Caco-2 (cell line): ENCODE measurements around the gene SSTR5. TPM values are rescaled to one million over a fixed set of nuclear protein-coding genes. Genes with fewer than 3 reads are reported as not detected.

ENCODE experiments used
- BruUV-seq: library from RNA; stranded (reverse); fragments of 400-500 nt; replicated peaks from 2 replicates; lab custom pipeline; 2021; lab: Mats Ljungman, UMichigan
- CTCF ChIA-PET: fragments of 300-600 bp; sonication (Branson Sonifier 250); formaldehyde crosslinking; loops from one replicate; lab custom pipeline; 2022; ENCODE audit warnings: antibody characterized with exemption; lab: Charles Lee
- POLR2A ChIA-PET: fragments of 300-600 bp; sonication (Branson Sonifier 250); formaldehyde crosslinking; loops from one replicate; lab custom pipeline; 2022; ENCODE audit warnings: antibody characterized with exemption; lab: Charles Lee
- DNase-seq, 2 experiments: peaks; one replicate each; pipeline versions ENCODE4 v3.0.0 to v3.0.0-alpha.2; 2020 to 2022
- H3K27me3 ChIP-seq: replicated peaks from 2 replicates; pipeline ENCODE4 v1.6.0; 2011; ENCODE audit warnings: low read length; ENCODE audit not compliant: control insufficient read depth, insufficient read depth
- H3K36me3 ChIP-seq: 2 replicates; pipeline ENCODE4 v1.5.1; 2011; ENCODE audit warnings: low read length; ENCODE audit not compliant: control insufficient read depth, insufficient read depth
- H3K4me1 ChIP-seq: fragments of 250-450 bp; sonication (Bioruptor Pico); 2 replicates; pipeline ENCODE4 v1.5.1; 2020; ENCODE audit warnings: mild to moderate bottlenecking
- H3K4me3 ChIP-seq: 2 replicates; pipeline ENCODE4 v1.5.1; 2011; ENCODE audit warnings: low read depth, mild to moderate bottlenecking, control low read depth, low read length
- H3K9me3 ChIP-seq: fragments of 250-450 bp; sonication (Bioruptor Pico); 2 replicates; pipeline ENCODE4 v1.5.1; 2020; ENCODE audit warnings: mild to moderate bottlenecking, moderate library complexity
- H3K27ac Mint-ChIP-seq: one replicate; pipeline ENCODE4 v1.8.0; 2022; ENCODE audit warnings: mixed read lengths; ENCODE audit not compliant: unreplicated experiment
- H3K27me3 Mint-ChIP-seq: one replicate; pipeline ENCODE4 v1.8.0; 2022; ENCODE audit warnings: mixed read lengths; ENCODE audit not compliant: insufficient read depth, unreplicated experiment
- H3K36me3 Mint-ChIP-seq: one replicate; pipeline ENCODE4 v1.8.0; 2022; ENCODE audit warnings: mild to moderate bottlenecking, mixed read lengths; ENCODE audit not compliant: insufficient read depth, unreplicated experiment
- H3K4me1 Mint-ChIP-seq: one replicate; pipeline ENCODE4 v1.8.0; 2022; ENCODE audit warnings: low read depth, mixed read lengths; ENCODE audit not compliant: unreplicated experiment
- H3K4me3 Mint-ChIP-seq: one replicate; pipeline ENCODE4 v1.8.0; 2022; ENCODE audit warnings: mild to moderate bottlenecking, moderate library complexity, mixed read lengths; ENCODE audit not compliant: unreplicated experiment
- H3K9me3 Mint-ChIP-seq: one replicate; pipeline ENCODE4 v1.8.0; 2022; ENCODE audit warnings: mixed read lengths; ENCODE audit not compliant: unreplicated experiment
- CTCF ChIP-seq, 2 experiments: fragments of 200-600 bp in 1 of 2; IDR thresholded peaks; 1 replicate in 1 of 2; 2 replicates in 1 of 2; pipeline versions ENCODE4 v1.5.1 to v1.8.0; 2011 to 2022; ENCODE audit warnings: antibody characterized with exemption in 1 of 2, control low read depth in 1 of 2, inconsistent platforms in 1 of 2, low read depth in 1 of 2, low read length in 1 of 2, mild to moderate bottlenecking in 1 of 2, moderate library complexity in 1 of 2; ENCODE audit not compliant: insufficient read depth in 1 of 2, severe bottlenecking in 1 of 2, unreplicated experiment in 1 of 2
- intact Hi-C: fragments of 100-400 bp; cut with micrococcal nuclease; formaldehyde crosslinking; loops from one replicate; pipeline ENCODE4 v1.10.0; 2022; ENCODE audit not compliant: unreplicated experiment
- total RNA-seq: library from RNA; stranded (reverse); gene quantifications from 2 replicates; pipeline ENCODE4 v1.2.3, GENCODE V29; 2022

The SSTR5 gene
- total RNA-seq, 1 experiment from 2014 or later: 0.23 TPM

GRCh38 chr16:1047123-1047522 lies 25.4 kb upstream of the SSTR5 start:
- H3K27me3 ChIP-seq: no peaks in the 10 kb centered on the region
- CTCF ChIA-PET: interaction anchor here (0.7 kb wide), 1 partner anchor 162 kb away, joined by 3 read pairs; no protein-coding TSS in a partner anchor

GRCh38 chr16:1047801-1048200 lies 24.7 kb upstream of the SSTR5 start:
- H3K9me3 ChIP-seq: no peaks in the 10 kb centered on the region
- ChIA-PET POLR2A (no interaction called here), CTCF (interaction anchor here (1.0 kb wide), 1 partner anchor 9 kb away, joined by 3 read pairs; no protein-coding TSS in a partner anchor)
- Mint-ChIP-seq H3K9me3 (no peaks in the 10 kb centered on the region), H3K4me3 (no peak overlapping the region), H3K27me3 (no peaks in the 10 kb centered on the region), H3K36me3 (no peaks in the 10 kb centered on the region), H3K27ac (no peak overlapping the region), H3K4me1 (no peaks in the 10 kb centered on the region)
- no peaks in the 10 kb centered on the region for H3K27me3 ChIP-seq
- TF ChIP-seq CTCF (IDR thresholded peaks at IDR 0.05; ENCODE audit: insufficient read depth in 1 of 2, low read depth in 1 of 2, low read length in 1 of 2, severe bottlenecking in 1 of 2, unreplicated experiment in 1 of 2): no peak
- no peak overlapping the region for H3K4me3 ChIP-seq
- BruUV-seq: no TSS peak
- DNase-seq: no peak
- no peaks in the 10 kb centered on the region for H3K36me3 ChIP-seq
- peaks cover 5% of the 10 kb centered on the region; the same call in 1 of the 2 replicates for H3K4me1 ChIP-seq
- intact Hi-C loops: no loop called here

More at GRCh38 chr16:1047123-1047522, 25.4 kb upstream of the SSTR5 start:
- Histone ChIP-seq H3K36me3 (no peaks in the 10 kb centered on the region), H3K4me3 (no peak overlapping the region), H3K9me3 (no peaks in the 10 kb centered on the region), H3K4me1 (peaks cover 5% of the 10 kb centered on the region; the same call in 1 of the 2 replicates)
- H3K9me3 Mint-ChIP-seq: no peaks in the 10 kb centered on the region
- BruUV-seq: no TSS peak
- H3K4me1 Mint-ChIP-seq: no peaks in the 10 kb centered on the region
- no peak overlapping the region for H3K4me3 Mint-ChIP-seq
- POLR2A ChIA-PET: no interaction called here
- H3K27ac Mint-ChIP-seq: no peak overlapping the region
- no peak for TF ChIP-seq CTCF (IDR thresholded peaks at IDR 0.05; ENCODE audit: insufficient read depth in 1 of 2, low read depth in 1 of 2, low read length in 1 of 2, severe bottlenecking in 1 of 2, unreplicated experiment in 1 of 2)
- intact Hi-C loops: no loop called here
- no peak for DNase-seq
- H3K36me3 Mint-ChIP-seq: no peaks in the 10 kb centered on the region
- no peaks in the 10 kb centered on the region for H3K27me3 Mint-ChIP-seq

GRCh38 chr16:1048442-1049112 lies 24.0 kb upstream of the SSTR5 start:
- Histone ChIP-seq H3K4me3 (no peak overlapping the region), H3K9me3 (no peaks in the 10 kb centered on the region), H3K27me3 (no peaks in the 10 kb centered on the region), H3K36me3 (no peaks in the 10 kb centered on the region), H3K4me1 (peaks cover 5% of the 10 kb centered on the region; the same call in 1 of the 2 replicates)
- no TSS peak for BruUV-seq
- Mint-ChIP-seq H3K4me3 (no peak overlapping the region), H3K9me3 (no peaks in the 10 kb centered on the region), H3K36me3 (no peaks in the 10 kb centered on the region), H3K27ac (no peak overlapping the region), H3K4me1 (no peaks in the 10 kb centered on the region), H3K27me3 (no peaks in the 10 kb centered on the region)
- POLR2A ChIA-PET: no interaction called here
- CTCF ChIA-PET: interaction anchor here (1.0 kb wide), 1 partner anchor 9 kb away, joined by 3 read pairs; no protein-coding TSS in a partner anchor
- no peak for DNase-seq
- intact Hi-C loops: no loop called here
- no peak for TF ChIP-seq CTCF (IDR thresholded peaks at IDR 0.05; ENCODE audit: insufficient read depth in 1 of 2, low read depth in 1 of 2, low read length in 1 of 2, severe bottlenecking in 1 of 2, unreplicated experiment in 1 of 2)
